GM19025 (cell line): ENCODE data around the gene CNR1.
A peak's percentile ranks its signal among the peaks of the same experiment; 100 is the strongest.
"Not testable (repeated sequence)": the region's sequence is repeated elsewhere in the genome, so short reads cannot be mapped to it uniquely, and the experiment has no call there.

Source experiments
- ATAC-seq: cut with Tn5 transposase; IDR thresholded peaks from one replicate; pipeline ENCODE4 v1.9.1; 2021; ENCODE audit warnings: mild to moderate bottlenecking, low read depth, moderate library complexity; ENCODE audit not compliant: unreplicated experiment

Gene CNR1

GRCh38 chr6:88165844-88166492 is at the start of gene CNR1:
Gene CNR1, minus strand, starts transcription at chr6:88166347. Its CDS starts 21,073 bp downstream, at chr6:88145274.
- ATAC-seq: peak; percentile 50

- ATAC-seq: no peak
These were observed 45.3 kb upstream of the CNR1 start for GRCh38 chr6:88211446-88211845.

DNA sequence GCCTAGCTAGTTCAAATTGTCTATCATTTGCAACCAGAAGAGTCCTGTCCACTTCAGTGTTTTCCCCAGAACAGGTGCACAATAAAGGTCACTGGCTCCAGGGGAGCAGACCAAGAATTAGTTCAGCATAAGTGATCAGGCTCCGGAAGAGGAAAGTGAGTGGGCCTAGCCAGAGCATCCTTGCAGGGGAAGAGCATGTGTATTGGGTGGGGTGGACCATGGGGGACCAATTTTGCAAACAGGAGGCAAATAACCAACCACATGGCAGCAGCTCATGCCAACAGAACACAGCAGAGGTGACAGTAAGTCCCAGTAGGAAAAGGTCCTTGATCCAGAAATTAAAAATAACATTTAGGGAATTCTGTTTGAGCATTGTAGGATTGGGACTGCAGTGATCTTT is 43.2 kb upstream of the CNR1 start:
- no peak for ATAC-seq

DNA sequence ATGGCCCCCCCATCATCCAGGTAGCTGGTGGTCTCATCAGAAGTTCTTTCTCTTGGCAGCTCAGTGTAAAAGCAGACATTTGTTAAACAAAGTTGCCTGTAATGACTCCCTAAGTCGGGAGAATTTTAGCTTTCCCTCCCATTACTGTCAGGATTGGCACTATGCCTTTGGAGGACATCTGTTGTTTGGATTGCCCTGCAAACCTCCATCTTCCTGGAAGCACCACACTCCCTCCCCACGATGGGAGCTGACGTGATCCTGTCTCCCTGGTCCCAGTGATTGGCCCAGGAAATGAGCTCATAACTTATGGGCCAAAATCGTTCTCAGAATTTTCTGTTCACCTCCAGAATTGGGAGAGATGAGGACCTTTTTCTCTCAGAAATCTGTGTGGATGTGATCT is 42.6 kb upstream of the CNR1 start:
- ATAC-seq: no peak

GRCh38 chr6:88201734-88202133 is 35.6 kb upstream of the CNR1 start:
- not testable (repeated sequence) for ATAC-seq

DNA sequence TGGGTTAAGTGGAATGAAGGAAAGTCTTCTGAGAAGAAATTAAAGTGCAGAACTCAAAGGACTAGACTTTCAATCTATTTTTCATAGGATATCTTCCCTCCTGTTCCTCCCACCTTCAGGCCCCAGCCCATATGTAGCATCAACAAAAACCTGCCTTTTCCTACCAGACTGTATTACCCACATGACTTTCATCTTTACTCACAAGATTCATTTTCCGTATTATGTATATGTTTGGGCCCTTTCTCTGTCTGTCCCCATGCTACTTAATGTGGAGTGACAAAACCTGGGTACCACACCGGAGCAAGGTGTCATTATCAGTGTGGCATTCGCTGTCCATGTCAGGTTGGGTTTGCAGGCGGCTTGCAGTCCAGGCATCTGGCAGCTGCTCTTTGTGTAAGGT is 18.8 kb upstream of the CNR1 start:
- no peak for ATAC-seq

DNA sequence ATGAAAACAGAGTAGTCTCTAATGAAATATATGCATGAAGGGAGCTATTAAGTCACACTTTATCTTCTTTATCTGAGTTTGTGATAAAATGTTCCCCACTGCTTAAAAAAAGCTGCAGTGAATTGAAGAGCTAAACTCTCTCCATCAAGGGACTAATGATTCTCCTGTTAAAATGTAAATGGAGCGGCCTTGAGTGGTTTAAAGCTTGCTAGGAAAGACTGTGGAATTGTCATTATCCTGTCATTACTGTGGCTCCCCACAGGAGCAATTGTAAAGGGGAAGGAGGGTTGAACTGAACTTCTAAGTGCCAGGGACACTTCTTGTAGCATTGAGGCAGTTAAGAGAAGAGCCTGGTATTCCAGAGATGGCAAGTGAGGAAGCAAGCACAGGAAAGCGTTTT is 17.3 kb upstream of the CNR1 start:
- ATAC-seq: no peak

DNA sequence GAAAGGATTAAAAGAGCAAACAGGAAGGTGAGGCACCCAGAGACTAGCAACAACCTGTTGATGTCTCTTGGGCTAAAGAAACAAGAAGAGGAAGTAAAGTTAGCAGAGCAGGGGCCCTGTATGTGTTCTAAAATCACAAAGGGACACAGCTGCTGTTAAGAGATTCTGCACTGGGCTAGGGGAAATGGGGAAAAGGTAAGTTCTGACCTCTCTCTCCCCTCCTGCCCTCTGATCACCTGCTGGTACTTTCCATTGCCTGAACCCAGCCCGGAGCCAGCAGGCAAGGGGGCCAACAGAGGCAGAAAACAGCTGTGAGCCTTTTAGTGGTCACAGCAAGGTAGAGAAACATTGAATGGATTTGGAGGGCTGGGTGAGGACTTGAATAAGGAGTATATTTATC is 13.5 kb upstream of the CNR1 start:
- peak; percentile 62 for ATAC-seq

DNA sequence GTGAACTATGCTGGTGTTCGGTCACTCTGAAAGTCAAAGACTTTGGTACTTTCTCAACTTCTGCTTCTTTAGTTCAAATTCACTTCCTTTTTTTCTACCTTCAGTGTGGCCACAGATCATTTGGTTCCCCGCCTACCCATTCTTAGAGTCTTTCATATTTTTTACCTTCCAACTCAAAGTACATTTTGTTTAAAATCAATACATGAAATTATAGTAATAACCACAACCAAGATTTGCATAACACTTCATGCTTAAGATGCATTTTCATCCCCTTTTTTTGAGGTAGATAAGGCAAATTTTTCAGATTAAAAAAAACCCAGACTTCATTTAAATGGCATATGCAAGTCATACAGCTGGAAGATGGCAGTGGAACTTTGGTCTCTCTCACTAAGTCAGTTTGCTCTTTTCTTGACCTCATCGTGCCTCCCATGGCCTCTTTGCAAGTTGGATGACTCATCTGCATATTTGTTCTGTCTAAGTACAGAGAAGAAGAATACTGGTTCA is 11.9 kb upstream of the CNR1 start:
- no peak for ATAC-seq

DNA sequence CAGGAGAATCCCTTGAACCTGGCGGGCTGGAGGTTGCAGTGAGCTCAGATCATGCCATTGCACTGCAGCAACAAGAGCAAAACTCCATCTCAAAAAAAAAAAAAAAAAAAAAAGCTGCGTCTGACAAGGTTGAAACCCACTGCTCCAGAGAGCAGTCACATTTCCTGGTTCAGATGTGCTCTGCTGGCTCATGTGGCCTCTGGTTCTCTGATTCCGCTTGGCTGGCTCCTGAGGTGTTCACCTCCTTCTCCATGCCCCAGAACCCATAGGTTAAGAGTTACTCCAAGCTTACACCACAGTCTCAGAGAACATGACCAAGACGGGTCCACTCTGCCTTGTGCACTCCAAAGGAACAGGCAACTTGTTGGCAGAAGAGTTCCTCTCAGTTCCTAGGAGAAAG is 8.8 kb upstream of the CNR1 start:
- ATAC-seq: no peak

GRCh38 chr6:88171312-88171711 is 5.2 kb upstream of the CNR1 start:
- no peak for ATAC-seq

DNA sequence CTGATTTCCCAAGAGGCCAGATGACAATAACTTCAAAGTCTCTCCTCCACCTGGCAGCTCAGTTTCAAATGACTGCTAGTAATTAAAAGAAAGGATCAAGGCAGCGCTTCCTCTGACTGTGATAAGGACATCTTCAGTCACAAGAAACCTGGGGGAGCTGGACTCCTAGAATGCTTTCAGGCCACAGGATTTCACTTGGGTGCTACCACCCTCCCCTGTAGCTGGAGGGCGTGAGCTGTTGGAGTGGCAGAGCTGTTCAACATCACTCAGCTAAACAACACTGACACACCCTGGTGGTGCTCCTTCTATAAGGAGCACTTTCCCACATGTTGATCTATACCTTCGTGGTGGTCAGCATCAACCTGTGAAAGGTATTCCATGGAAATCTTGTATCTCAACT is 2.2 kb upstream of the CNR1 start:
- ATAC-seq: no peak

DNA sequence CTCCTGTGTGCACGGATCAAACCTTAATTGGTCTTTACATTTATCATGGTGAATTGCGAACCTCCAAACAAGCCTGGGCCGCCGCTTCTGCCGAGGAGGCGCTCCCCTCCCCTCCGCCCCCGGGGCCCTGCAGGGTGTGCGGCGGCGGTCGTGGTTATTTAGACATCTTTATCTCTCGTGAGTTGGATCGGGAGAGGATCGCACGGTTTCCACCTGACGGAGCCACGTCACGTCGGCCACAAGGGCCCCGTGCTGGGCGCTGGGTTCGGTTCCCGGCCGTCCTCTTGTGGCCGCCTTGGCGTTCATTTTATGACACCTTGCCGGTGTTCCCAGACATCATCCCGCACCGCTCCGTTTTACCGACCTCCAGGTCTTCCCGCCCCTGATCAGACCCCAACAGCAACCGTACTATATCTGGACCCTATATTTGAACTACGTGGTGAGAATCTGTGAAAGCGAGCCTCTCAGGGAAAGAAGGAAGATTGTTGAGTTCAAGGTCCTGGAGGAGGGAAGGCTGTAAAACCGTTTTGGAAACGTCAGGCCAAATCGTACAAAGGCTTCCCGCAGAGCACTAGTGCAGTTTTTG is 1.3 kb upstream of the CNR1 start:
- ATAC-seq: no peak

GRCh38 chr6:88166493-88167351 is 575 bp upstream of the CNR1 start:
- peak; percentile 27 for ATAC-seq

GRCh38 chr6:88165087-88165843 is 882 bp downstream of the CNR1 start:
- ATAC-seq: peak; percentile 1

GRCh38 chr6:88164061-88164460 is 2.1 kb downstream of the CNR1 start:
- no peak for ATAC-seq

- no peak for ATAC-seq
These were observed 2.5 kb downstream of the CNR1 start for GRCh38 chr6:88163616-88164015.

DNA sequence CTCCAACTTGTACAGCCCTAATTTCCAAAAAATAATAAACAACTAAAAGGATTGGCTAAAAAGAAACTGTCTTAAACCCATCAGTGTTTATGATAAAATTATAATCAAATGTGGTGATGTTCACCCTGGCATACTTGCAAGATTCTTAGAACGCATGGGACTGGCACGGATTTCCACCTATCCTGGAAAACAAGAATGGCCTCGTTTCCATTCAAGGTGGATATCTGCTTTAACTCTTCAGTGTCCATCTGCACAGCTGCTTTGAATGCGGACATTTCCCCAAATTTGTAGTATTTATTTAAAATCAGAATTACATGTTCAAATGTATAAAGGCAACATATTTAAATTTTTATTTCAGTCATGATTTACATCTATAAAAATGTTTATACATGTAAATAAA is 4.2 kb downstream of the CNR1 start:
- no peak for ATAC-seq

- no peak for ATAC-seq
These were observed 9.0 kb downstream of the CNR1 start for GRCh38 chr6:88157106-88157505.

DNA sequence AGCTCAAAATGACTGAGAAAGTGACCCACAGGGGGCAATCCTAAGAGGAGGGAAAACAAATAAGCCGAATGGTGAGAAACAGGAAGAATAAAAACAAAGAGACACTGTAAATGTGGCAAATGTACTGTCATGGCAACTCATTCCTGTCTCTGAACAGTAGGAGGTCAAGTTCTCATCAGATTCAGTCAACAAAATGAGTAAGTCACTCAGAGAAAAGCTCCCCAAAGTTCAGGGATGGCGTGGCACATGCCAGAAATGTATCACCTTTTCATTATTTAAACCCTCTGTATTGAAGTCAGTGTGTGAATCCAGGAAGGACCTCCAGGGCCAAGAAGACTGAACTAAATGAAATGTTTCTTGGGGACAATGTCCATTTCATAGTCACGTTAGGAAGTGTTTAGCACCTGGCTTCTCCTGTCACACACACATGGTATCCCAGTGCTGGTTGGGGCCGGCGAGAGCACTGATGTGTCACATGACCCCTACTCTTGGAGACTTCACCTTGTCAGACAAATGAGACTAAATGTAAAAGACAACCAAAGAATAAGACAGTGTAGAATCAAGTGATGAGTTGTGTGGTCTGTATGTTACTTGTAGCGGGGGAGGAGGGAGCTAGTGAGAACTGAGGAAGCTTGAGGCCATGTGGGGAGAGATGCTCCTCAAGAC is 20.7 kb downstream of the CNR1 start:
- ATAC-seq: peak; percentile 32
